GM12892 (cell line): ENCODE measurements around the gene AP1AR.

Source experiments
- POLR2A ChIP-seq: IDR thresholded peaks from 2 replicates; pipeline ENCODE4 v1.6.1; 2011; ENCODE audit warnings: low read depth, low read length, control low read depth
- POLR2AphosphoS5 ChIP-seq: IDR thresholded peaks from 2 replicates; pipeline ENCODE4 v1.6.1; 2011; ENCODE audit warnings: low read depth, low read length, control low read depth
- TAF1 ChIP-seq: IDR thresholded peaks from 2 replicates; pipeline ENCODE4 v1.6.1; 2011; ENCODE audit warnings: low read depth, mild to moderate bottlenecking, control low read depth, low read length, borderline replicate concordance

DNA sequence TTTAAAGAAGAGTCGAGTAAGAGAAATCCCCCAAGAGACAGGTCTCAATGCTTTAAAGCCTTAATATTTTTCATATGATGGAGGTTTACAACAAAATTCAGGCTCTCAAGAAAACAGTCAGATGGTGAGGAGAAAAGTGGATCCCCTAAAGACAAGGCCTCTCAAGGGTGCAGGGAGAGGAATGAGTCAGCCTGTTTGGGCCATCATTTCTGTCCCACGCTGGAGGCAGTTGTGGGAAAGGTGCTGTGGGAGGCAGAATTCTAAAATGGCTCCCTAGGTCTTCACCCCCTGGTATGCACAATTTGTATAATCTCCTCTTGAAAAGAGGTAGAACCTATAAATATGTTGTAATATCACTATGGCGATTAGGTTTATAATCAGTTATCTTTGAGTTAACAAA is 58.8 kb downstream of the AP1AR start:
- TF ChIP-seq TAF1 (no peak), POLR2AphosphoS5 (no peak), POLR2A (no peak)
